H1 (cell line): ENCODE measurements around the gene GLT8D2. TPM values are rescaled to one million over a fixed set of nuclear protein-coding genes. Genes with fewer than 3 reads are reported as not detected.

Experiments
- CEBPB ChIP-seq: IDR thresholded peaks from 2 replicates; pipeline ENCODE4 v1.6.1; 2012; ENCODE audit warnings: low read depth, low read length
- NANOG ChIP-seq: IDR thresholded peaks from 2 replicates; pipeline ENCODE4 v1.6.1; 2011; ENCODE audit warnings: low read length, low read depth, mild to moderate bottlenecking, inconsistent platforms; ENCODE audit not compliant: insufficient read depth, poor library complexity, severe bottlenecking
- POLR2A ChIP-seq, 2 experiments: IDR thresholded peaks; 1 replicate in 1 of 2; 2 replicates in 1 of 2; pipeline ENCODE4 v1.6.1; 2011; ENCODE audit warnings: low read depth in 2 of 2, low read length in 2 of 2, mild to moderate bottlenecking in 2 of 2; ENCODE audit errors: control extremely low read depth in 1 of 2
- RXRA ChIP-seq: IDR thresholded peaks from 2 replicates; pipeline ENCODE4 v1.6.1; 2011; ENCODE audit warnings: low read depth, mild to moderate bottlenecking, low read length, moderate library complexity; ENCODE audit not compliant: insufficient read depth
- TBP ChIP-seq: IDR thresholded peaks from 2 replicates; pipeline ENCODE4 v1.6.1; 2011; ENCODE audit warnings: low read depth, low read length, improper control_type of control experiment
- polyA plus RNA-seq, 7 experiments: library from polyadenylated mRNA; depleted of rRNA in 3 of 7; stranded (reverse) in 5 of 7; unstranded in 2 of 7; fragments of >200 nt in 5 of 7; fragments of 200-250 nt in 2 of 7; gene quantifications; 1 replicate in 5 of 7; 2 replicates in 1 of 7; 4 replicates in 1 of 7; pipeline versions ENCODE4 v1.2.1 to v1.2.3, GENCODE V29; 2011 to 2013; ENCODE audit warnings: missing spikeins in 2 of 7, mixed read lengths in 2 of 7
- total RNA-seq: library from RNA; stranded (reverse); fragmentation: NEBNext Ultra II Directional; extraction: Animal tissue kit (Norgen Biotek cat#: 25700); gene quantifications from 2 replicates; pipeline ENCODE4 v1.2.1, GENCODE V29; 2021

The GLT8D2 gene
- total and polyA plus RNA-seq, 2 of the 8 experiments (the other 6 are each of a cell fraction or from before 2014, with no cell fraction given), result 6.8 to 9.8 TPM

DNA sequence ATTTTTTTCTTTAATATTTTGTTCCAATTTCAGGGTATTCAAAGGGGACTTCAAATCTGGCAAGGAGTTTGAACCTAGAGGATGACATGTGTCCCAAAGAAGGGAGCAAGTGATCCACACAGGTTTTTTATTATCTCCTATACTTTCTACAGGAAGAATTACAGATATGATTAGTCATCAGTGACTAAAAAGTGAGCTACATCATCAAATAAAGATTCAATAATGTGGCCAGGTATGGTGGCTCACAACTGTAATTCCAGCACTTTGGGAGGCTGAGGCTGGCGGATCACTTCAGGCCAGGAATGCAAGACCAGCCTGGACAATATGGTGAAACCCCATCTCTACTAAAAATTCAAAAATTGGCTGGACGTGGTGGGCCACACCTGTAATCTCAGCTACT lies 24.2 kb downstream of the GLT8D2 start (continued):
- TF ChIP-seq RXRA (no peak), NANOG (no peak), CEBPB (no peak), TBP (no peak), POLR2A (IDR thresholded peaks at IDR 0.05; ENCODE audit: control extremely low read depth in 1 of 2, low read depth in 2 of 2, low read length in 2 of 2) (no peak)
